Fibroblast of skin of abdomen (primary cell): ENCODE data around the gene RMDN3.
A peak's percentile ranks its signal among the peaks of the same experiment; 100 is the strongest.

Experiments
- DNase-seq: peaks from one replicate; pipeline ENCODE4 v3.0.0-alpha.2; 2013

RMDN3 gene

GRCh38 chr15:40747685-40748631 is 7.1 kb downstream of the RMDN3 start:
- no peak for DNase-seq

GRCh38 chr15:40746916-40747418 is 8.1 kb downstream of the RMDN3 start:
- DNase-seq = peak; percentile 65

GRCh38 chr15:40744815-40745152 is 10.3 kb downstream of the RMDN3 start:
- no peak for DNase-seq

- DNase-seq = peak; percentile 71
These were observed 10.9 kb downstream of the RMDN3 start for GRCh38 chr15:40743921-40744814.

- DNase-seq = no peak
These were observed 11.6 kb downstream of the RMDN3 start for GRCh38 chr15:40743485-40743901.

- no peak for DNase-seq
These were observed 15.2 kb downstream of the RMDN3 start for GRCh38 chr15:40739854-40740253.

- no peak for DNase-seq
These were observed 16.0 kb downstream of the RMDN3 start for GRCh38 chr15:40739047-40739446.

GRCh38 chr15:40737048-40737447 is 18.0 kb downstream of the RMDN3 start:
- no peak for DNase-seq

- no peak for DNase-seq
These were observed 18.5 kb downstream of the RMDN3 start for GRCh38 chr15:40736575-40736974.

- no peak for DNase-seq
These were observed 24.0 kb downstream of the RMDN3 start for GRCh38 chr15:40731034-40731433.

GRCh38 chr15:40723919-40724318 is 31.1 kb downstream of the RMDN3 start:
- DNase-seq = no peak

GRCh38 chr15:40722934-40723333 is 32.1 kb downstream of the RMDN3 start:
- no peak for DNase-seq

- no peak for DNase-seq
These were observed 32.7 kb downstream of the RMDN3 start for GRCh38 chr15:40722354-40722753.

GRCh38 chr15:40721701-40722100 is 33.4 kb downstream of the RMDN3 start:
- DNase-seq = no peak

- DNase-seq = no peak
These were observed 38.9 kb downstream of the RMDN3 start for GRCh38 chr15:40716165-40716564.

GRCh38 chr15:40714144-40714543 is 40.9 kb downstream of the RMDN3 start:
- no peak for DNase-seq

GRCh38 chr15:40706121-40706520 is 48.9 kb downstream of the RMDN3 start:
- no peak for DNase-seq

GRCh38 chr15:40702077-40702476 is 53.0 kb downstream of the RMDN3 start:
- peak; percentile 2 for DNase-seq

GRCh38 chr15:40697916-40698315 is 57.1 kb downstream of the RMDN3 start:
- no peak for DNase-seq

- no peak for DNase-seq
These were observed 58.8 kb downstream of the RMDN3 start for GRCh38 chr15:40696228-40696627.

GRCh38 chr15:40695469-40695890 is 59.6 kb downstream of the RMDN3 start:
- DNase-seq = peak; percentile 5

GRCh38 chr15:40694688-40695468 is 60.2 kb downstream of the RMDN3 start, which contains the start of gene RAD51:
TSS of gene RAD51 (plus strand) at chr15:40695174. CDS start at chr15:40698759, 3,585 bp downstream.
- DNase-seq = peak; percentile 94
